GM12801 (cell line): ENCODE measurements around the gene SSR2.

Experiments
- TF ChIP-seq, protein P1 (sequence below): IDR thresholded peaks from one replicate; pipeline ENCODE4 v1.5.1; 2011; ENCODE audit warnings: control low read depth; ENCODE audit not compliant: insufficient read length; ENCODE audit errors: extremely low read depth

SSR2 gene

DNA sequence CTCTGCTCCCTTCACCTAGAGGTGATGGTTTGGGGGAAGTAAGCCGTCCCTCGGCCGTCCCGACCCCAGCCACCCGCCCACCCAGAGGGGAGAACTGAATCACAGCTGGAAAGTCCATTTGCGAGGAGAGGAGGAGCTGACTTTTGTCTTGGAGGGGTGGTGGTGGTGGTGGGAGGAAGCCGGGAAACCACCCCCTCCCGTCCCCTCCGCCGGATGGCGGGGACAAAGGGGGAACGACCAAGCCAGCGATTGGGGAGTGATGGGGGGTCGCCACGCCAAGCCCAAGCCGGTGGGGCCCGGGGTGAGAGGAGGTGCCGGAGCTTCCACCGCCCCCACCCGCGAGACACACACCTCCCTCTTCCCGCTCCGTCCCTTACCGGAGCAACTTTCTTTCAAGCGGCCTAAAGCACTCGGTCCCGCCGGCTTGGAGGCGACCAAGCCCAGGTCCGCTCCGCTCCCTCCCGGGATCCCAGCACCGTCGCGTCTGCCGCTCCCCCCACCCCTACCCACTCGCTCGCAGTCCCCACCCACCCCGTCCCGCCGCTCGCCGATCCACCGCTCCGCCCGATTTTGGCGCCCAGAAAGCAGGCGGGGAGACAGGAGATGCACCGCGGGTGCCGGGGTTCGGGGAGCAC lies 42.9 kb downstream of the SSR2 start:
- TF ChIP-seq, protein P1, sequence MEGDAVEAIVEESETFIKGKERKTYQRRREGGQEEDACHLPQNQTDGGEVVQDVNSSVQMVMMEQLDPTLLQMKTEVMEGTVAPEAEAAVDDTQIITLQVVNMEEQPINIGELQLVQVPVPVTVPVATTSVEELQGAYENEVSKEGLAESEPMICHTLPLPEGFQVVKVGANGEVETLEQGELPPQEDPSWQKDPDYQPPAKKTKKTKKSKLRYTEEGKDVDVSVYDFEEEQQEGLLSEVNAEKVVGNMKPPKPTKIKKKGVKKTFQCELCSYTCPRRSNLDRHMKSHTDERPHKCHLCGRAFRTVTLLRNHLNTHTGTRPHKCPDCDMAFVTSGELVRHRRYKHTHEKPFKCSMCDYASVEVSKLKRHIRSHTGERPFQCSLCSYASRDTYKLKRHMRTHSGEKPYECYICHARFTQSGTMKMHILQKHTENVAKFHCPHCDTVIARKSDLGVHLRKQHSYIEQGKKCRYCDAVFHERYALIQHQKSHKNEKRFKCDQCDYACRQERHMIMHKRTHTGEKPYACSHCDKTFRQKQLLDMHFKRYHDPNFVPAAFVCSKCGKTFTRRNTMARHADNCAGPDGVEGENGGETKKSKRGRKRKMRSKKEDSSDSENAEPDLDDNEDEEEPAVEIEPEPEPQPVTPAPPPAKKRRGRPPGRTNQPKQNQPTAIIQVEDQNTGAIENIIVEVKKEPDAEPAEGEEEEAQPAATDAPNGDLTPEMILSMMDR, result no peak

DNA sequence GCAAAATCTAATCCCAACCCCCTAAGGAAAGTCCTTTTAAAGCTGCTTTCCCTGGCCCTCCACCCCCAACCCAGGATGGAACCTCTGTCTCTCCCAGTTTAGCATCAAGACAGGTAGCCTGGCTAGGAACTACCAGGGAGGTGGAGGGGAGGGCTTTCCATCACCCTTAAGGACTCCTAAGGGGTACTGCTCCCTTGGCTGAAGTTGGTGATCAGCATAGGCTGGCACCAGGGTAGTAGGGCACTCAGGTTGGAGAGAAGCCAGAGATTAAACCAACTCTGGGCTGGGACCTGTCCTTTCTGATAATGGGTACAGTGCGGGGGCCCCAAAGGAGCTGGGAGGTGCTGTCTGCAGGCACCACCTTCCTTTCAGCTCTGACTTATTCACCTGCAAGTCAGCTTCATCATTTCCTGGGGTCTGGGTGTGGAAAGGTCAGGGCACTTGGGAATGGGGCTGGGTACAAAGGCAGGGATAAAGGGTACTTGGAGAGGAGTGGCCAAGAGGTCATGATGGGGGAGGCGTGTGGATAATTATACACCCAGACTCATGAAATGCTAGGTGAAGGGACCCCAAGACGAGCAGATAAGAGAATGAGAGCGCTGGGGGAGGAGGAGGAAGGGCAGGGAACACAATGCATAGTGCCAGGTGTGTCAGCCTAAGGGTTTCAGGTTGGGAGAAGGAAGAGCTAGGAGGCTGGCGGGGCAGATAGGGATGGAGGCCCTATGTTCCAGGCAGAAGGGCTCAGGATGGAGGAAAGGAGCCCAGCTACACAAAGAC lies 43.6 kb downstream of the SSR2 start:
- TF ChIP-seq, protein P1, result no peak

DNA sequence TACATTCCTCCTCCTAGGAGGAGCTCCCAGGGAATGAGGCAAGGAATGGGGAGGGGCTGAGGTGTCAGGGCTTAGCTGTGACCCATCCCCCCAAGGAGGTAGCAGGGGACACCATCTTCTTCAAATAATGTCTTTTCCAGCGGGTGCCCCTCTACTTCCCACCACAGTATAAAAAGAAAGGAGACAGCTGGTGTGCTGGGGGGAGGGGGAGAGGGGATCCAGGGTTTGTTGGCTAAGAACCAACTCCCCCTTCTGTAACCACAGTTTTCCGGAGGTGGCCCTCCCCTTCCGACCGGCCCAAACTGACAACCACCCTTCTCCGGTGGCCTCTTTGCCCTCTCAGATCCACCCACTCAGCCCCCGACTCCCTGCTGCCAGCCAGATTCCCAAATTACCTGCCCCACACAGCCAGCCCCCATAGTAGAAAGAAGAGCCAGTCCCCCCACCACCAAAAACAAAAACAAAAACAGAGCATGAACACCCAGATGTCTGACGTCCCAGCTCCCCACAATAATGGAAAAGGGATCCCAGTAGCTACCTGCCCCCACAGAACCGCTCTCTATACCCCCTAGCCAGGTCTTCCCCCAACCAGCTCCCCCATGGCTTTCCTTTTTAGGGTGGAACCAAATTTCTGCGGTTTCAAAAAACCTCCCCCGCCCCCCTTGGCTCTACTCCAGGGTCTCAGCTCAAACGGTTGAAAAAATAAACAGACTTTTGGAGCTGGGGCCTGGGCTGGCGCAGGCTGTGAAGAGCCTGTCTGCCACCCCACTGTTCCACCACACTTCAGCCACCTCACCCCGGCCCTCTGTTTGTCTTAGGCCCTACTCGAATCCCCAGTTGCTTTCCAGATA lies 44.5 kb downstream of the SSR2 start:
- TF ChIP-seq, protein P1, result no peak

DNA sequence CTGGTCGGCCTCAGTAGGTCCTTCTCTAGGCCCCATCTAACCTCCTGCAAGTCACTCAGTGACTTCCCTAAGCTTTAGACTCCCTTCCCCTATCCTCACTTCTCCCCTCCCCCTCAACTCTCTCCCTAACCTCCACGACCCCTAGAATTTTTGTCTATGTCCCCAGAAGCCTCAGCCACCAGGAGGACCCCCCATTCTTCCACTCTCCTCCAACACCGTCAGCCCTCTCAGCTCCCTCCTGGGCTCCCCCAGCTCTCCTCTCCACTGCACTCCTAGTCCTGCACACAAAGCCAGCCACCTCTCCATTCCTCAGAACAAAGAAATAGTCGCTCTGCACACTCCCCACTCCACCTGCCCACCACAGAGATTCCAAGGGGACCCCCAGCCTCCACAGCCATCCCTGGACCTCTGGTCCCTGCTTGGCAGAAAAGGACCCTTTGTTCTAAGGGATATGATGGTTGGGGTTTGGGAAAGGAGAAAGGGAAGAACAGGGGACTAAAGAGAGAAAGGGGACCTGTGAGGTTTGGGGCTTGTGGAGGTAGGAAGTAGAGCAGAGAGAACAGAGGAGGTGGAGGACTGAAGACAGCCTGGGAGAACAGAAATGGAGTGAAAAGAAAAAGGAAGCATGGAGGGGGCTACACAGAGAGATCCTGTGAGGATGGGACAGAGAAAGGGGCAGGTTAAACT lies 45.2 kb downstream of the SSR2 start:
- TF ChIP-seq, protein P1, result no peak

DNA sequence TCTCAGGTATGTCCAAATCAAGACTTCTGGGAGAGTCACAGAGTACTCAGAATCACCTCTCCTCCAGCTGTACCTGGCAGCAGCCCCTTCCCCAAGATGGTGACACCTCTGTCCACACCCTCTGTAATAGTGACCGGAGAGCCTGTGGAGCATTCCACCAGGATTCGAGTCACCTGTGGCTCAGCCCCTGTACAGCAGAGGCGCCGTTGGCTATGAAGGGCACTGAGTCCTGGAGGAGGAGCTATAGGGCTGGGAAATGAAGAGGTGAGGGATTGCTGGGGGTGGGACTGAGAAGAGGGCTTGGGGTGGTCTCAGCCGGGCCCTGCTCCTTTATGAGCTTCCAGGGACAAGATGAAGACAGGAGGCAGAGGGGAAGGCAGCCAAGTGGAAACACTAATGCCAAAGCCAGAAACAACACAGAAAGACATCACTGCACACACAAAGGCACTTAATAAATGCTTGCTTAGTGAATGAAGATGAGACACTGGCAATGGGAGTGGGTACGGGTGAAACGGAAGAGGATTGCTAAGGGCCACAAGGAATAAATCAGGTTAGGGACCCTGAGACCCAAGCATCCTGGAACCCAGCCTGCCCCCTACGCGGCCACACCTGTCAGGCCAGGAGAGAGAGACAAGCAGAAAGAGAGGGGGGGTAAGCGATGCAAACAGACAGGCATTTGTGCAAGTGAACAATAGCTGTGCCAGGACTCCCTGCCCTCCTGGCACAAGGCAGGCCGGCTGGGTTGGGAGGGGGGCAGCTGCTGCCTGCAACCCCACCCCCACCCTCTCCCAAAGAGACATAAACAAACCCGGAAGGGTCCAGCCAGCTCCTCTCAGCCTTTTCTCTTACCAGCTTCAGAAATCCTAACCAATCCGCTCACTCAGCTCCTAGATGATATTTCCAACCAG lies 46.3 kb downstream of the SSR2 start:
- TF ChIP-seq, protein P1, result no peak

DNA sequence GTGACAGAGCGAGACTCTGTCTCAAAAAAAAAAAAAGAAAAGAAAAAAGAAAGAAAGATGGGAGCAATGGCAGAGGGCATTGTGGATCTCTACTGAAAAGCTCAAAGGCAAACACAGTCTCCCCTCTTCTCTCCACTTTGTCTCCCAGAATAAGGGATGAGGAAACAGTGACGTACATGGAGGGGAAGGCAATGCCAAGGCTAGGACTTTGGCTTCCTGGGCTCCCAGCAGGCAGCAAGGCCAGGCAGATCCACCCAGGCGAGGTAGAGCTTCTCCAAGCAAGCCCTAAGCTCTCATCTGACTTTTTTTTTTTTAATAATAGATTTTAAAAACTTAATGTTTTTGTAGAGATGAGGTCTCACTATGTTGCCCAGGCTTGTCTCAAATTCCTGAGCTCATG lies 47.0 kb downstream of the SSR2 start:
- TF ChIP-seq, protein P1, result no peak
